Erythroblast (primary cell): ENCODE results near the gene BLOC1S5.
"Not testable (repeated sequence)": the region's sequence is repeated elsewhere in the genome, so short reads cannot be mapped to it uniquely, and the experiment has no call there.

ENCODE experiments used
- DNase-seq, 2 experiments: peaks; one replicate each; lab custom pipeline; 2025; lab: John Stamatoyannopoulos, UW
- GATA1 ChIP-seq: IDR thresholded peaks from 2 replicates; pipeline ENCODE4 v1.6.1; 2011; ENCODE audit warnings: low read depth, mild to moderate bottlenecking, control low read depth, low read length, moderate library complexity
- POLR2A ChIP-seq: IDR thresholded peaks from 2 replicates; pipeline ENCODE4 v1.6.1; 2011; ENCODE audit warnings: mild to moderate bottlenecking, low read length

The BLOC1S5 gene

GRCh38 chr6:8073758-8074157, 9.6 kb upstream of the BLOC1S5 start:
- TF ChIP-seq GATA1 (no peak), POLR2A (no peak)
- no peak for DNase-seq

- TF ChIP-seq POLR2A: no peak
- TF ChIP-seq GATA1: no peak
- no peak for DNase-seq
Observed at GRCh38 chr6:8070718-8071117, 6.5 kb upstream of the BLOC1S5 start.

DNA sequence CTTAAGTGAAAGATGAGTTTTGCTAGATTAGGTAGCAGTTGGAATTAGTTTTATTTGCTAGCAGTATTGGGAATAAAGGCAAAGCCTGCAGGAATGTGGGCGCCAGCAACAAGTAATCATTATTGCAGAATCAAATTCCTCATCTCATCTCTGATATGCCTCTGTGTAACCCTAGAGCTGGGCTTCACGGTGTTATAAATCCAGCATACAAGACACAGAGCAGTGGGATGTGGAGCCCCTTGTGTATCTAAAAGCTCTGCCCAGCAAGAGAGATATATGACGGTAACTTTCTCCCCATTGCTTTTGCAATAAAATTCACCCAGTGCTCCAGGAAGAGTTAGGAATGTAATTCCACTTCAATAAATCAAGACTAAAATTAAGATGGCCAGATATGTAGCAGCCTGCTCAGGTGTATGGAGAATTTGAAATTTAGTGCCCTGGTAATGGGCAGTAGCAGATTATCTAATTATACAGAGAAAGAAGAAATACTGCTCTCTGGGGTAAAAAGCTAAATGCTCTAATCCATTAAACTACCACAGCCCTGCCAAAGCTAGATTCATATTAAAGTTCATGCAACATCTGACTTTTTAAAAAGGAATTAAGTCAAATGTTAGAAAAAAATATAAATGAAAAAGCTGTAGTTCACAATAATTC, 5.6 kb upstream of the BLOC1S5 start:
- no peak for TF ChIP-seq POLR2A
- TF ChIP-seq GATA1: no peak
- no peak for DNase-seq

GRCh38 chr6:8069151-8069550, 5.0 kb upstream of the BLOC1S5 start:
- TF ChIP-seq POLR2A: no peak
- no peak for TF ChIP-seq GATA1
- DNase-seq: no peak

- DNase-seq: no peak
- no peak for TF ChIP-seq POLR2A
- TF ChIP-seq GATA1: no peak
Observed at GRCh38 chr6:8066108-8066507, 1.9 kb upstream of the BLOC1S5 start.

- no peak for DNase-seq
- TF ChIP-seq POLR2A: no peak
- TF ChIP-seq GATA1: no peak
Observed at GRCh38 chr6:8065519-8065911, 1.3 kb upstream of the BLOC1S5 start.

DNA sequence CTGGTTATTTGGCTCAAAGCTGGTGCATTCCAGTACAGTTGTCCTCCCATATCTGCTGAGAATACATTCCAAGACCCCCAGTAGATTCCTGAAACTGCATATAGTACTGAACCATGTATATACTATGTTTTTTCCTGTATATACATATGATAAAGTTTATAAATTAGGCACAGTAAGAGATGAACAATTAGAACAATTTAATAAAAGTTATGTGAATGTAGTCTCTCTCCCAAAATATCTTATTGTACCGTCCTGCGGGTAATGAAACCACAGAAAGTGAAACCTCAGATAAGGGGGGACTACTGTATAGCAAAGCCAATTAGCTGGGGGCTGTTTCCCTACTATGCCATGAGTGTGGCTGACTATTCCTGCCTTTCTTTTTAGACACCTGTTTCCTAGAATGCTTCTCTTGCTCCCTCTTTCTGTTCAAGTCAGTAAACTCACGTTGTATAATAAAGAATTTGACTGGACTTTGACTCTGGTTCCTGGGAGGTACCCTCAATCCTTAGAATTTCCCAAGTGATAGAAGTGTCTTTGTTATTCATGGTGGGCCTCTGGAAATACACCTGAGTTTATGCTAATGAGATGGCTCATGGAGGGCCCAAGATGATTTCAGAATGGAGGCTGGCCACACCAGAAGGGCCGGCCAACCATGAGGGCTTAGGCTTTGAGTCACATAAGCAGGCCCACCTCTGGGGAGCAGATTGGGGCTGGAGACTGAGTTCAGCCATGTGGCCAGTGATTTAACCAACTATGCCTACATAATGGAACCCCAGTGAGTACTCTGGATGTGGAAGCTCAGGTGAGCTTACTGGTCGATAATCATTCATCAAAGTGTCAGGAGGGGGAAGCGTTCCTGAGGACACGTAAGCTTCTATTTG, 689 bp upstream of the BLOC1S5 start:
- TF ChIP-seq POLR2A (peak; percentile 31), GATA1 (no peak)
- peak in 1 of 2 experiments; percentile 43 for DNase-seq

DNA sequence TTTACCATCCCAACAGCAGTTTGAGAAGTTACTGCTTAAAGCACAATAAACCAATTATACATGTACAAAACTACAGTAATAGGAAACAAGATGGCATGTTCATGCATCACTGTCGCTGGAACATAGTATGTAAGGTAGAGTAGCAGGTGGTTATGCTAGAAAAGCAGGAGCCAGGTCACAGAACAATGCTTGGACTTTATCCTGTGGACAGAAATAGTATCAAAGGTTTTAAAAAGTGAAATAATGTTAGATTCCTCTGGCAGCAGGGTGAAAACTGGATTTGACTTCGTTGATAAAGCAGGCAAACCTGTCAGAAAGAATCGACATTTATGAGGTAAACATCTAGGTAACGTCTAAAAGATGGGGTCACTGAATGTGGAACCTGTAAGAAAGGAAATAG, 2.5 kb downstream of the BLOC1S5 start:
- no peak for DNase-seq
- TF ChIP-seq POLR2A (no peak), GATA1 (no peak)

- TF ChIP-seq GATA1 (no peak), POLR2A (no peak)
- DNase-seq: no peak
Observed at GRCh38 chr6:8060346-8060745, 3.8 kb downstream of the BLOC1S5 start.

- TF ChIP-seq GATA1 (no peak), POLR2A (no peak)
- peak; percentile 33 to 49 for DNase-seq
Observed at GRCh38 chr6:8059129-8059528, 5.1 kb downstream of the BLOC1S5 start.

- DNase-seq: no peak
- TF ChIP-seq GATA1: no peak
- TF ChIP-seq POLR2A: no peak
Observed at GRCh38 chr6:8057793-8058192, 6.4 kb downstream of the BLOC1S5 start.

- TF ChIP-seq POLR2A: no peak
- TF ChIP-seq GATA1: no peak
- DNase-seq: no peak
Observed at GRCh38 chr6:8057263-8057662, 6.9 kb downstream of the BLOC1S5 start.

DNA sequence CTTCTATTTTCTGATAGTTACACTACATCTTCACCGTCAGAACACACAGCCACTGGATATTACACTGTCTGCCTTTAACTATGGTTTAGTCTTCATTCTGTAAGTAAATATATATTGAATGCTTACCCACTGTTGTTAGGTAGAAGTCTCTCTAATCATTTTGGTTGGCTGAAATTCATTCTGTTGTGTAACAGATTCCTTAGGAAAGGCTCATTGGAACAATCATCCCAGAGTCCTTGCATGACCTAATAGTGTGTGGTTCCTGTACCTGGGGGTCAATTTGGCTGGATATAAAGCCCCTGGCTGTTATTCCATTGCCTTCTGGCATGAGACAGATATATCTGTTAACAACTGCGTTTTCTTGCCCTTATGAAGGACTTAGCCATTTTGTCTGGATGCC, 9.9 kb downstream of the BLOC1S5 start:
- DNase-seq: no peak
- no peak for TF ChIP-seq POLR2A
- TF ChIP-seq GATA1: no peak

DNA sequence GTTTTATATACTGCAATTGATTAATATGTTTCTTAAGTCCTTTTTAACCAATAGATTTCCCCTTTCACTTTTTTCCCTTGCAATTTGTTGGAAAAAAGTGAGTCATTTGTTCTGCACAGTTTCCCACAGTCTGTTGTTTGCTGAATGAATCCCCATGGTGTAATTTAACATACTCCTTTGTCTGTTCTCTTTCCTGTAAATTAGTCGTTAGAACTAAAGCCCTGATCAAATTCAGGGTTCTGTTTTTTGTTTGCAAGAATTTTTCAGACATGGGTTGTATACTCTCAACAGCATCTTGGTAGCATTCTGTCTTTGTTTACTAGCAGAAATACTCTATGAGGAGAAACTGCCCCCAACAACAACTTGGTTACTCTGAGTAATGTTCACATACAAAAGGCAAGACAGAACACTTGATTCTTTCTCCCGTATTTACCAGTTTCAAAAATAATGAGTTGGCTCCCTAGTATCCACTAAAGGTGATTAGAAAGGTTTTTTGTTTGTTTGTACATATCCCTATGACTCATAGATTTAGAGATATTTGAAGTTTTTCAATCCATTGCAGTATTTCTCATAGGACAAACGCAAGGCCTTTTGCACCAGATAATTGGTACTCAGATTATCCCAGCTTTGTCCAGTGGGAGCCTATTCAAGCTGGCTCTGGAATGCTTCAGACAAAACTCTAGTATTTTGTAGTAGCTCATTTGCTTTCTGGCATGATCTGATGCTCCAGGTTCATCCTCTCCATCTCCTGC, 16.5 kb downstream of the BLOC1S5 start:
- no peak for DNase-seq
- TF ChIP-seq POLR2A (no peak), GATA1 (no peak)

DNA sequence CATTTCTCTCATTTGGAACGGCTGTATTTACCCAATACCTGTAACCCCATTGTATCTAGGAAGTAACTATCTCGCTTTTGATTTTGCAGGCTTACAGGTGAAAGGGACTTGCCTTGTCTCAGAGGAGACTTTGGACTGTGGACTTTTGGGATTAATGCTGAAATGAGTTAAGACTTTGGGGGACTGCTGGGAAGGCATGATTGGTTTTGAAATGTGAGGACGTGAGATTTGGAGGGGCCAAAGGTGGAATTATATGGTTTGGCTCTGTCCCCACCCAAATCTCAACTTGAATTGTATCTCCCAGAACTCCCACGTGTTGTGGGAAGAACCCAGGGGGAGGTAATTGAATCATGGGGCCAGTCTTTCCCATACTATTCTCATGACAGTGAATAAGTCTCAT, 18.4 kb downstream of the BLOC1S5 start:
- not testable (repeated sequence) for DNase-seq
